ENCODE data around the gene HMG20A.
A peak's percentile ranks its signal among the peaks of the same experiment; 100 is the strongest.
"Not testable (repeated sequence)": the region's sequence is repeated elsewhere in the genome, so short reads cannot be mapped to it uniquely, and the experiment has no call there.

Gene HMG20A

GRCh38 chr15:77409259-77410156 is 11.2 kb upstream of the HMG20A start:
- DNase-seq (ENCODE audit: low spot score) = peak; percentile 18

DNA sequence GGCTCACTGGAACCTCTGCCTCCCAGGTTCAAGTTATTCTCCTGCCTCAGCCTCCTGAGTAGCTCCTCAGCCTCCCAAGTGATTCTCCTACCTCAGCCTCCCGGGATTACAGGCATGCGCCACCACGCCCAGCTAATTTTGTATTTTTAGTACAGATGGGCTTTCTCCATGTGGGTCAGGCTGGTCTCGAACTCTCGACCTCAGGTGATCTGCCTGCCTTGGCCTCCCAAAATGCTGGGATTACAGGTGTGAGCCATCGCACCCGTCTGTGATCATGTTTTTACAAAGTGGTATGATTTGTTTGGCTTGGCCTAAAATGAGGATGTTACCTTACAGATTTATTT is 10.6 kb upstream of the HMG20A start:
- not testable (repeated sequence) for DNase-seq (ENCODE audit: low spot score)

DNA sequence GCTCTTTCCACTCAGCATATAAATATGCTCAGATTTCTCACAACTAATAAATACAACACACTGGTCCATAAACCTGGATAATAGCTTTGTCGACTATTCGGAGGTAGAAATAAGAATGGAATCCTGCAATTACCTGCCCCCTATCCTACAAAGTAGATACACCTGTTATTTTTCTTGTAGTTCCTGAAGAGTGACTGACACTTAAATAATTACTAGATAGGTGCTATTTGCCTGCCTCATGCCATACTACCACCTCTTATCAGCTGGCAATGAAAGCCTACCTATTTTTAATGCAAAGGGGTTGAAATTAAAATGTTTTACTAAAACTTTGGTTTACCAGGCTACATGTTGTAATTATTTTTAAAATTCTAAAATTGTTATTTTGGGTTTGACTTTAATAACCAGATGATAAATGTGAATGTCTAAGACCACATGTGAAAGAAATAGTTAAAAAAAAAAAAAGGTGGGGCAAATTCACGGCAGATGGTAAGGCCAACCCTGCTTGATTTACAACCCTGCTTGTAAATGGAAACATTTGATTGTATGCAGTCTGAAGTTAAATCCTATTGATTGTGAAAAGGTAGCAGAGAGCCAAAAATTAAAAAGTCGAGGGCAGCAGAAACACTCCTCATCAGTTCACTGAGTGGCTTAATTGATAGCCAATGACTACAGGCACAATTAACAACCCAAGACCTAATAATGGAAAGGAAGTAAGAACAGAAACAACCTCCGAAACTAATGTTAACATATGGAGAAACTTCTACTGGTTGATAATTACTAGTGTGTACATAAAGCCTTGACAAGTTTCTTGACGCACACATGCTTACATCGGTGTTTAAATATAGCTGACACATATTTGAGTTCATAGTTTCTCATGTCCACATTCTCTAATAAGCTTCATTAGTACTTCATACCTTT is 9.7 kb upstream of the HMG20A start:
- no peak for DNase-seq (ENCODE audit: low spot score)

DNA sequence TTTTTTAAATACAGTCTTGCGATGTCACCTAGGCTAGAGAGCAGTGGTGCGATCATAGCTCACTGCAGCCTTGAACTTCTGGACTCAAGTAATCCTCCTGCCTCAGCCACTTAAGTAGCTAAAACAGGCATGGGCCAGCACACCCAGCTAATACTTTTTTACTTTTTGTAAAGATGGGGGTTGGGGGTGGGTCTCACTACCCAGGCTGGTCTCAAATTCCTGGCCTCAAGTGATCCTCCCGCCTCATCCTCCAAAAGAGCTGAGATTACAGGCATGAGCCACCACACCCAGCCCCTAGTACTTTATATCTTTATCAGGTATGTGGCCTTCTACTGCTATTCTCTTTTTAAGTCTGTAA is 9.1 kb upstream of the HMG20A start:
- no peak for DNase-seq (ENCODE audit: low spot score)

DNA sequence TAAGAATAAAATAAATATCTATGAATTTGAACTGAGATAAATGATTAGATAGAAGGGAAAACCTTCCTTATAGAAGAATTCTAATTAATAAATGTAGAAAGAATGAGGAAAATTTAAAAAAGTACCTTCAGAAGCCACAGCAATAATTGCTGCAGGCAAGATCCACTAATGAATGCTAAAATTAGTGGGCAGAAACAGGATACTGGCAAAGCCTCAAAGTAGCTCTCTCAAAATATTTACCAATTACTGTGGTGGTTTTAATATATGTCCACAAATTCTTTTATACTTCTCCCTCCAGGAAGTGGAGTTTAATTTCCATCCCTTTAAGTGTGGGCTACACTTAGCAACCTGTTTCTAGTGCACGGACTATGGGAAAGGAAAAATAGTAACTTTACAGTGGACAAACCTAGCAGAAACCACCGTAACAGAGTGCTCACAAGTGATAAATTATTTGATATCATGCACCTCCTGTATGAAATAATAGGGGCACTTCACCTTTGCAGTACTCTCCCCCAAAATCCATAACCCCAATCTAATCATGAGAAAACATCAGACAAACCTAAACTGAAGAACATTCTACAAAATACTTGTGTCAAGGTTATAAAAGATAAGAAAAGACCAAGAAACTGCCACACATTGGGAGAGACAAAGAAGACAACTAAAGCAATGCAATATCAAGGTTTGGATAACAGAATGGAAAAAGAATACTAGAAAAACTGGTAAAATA is 7.6 kb upstream of the HMG20A start:
- no peak for DNase-seq (ENCODE audit: low spot score)

GRCh38 chr15:77413699-77414349 is 6.9 kb upstream of the HMG20A start:
- no peak for DNase-seq (ENCODE audit: low spot score)

GRCh38 chr15:77414789-77415442 is 5.8 kb upstream of the HMG20A start:
- DNase-seq (ENCODE audit: low spot score) = no peak

- DNase-seq (ENCODE audit: low spot score) = no peak
These were observed 5.1 kb upstream of the HMG20A start for GRCh38 chr15:77415450-77416147.

GRCh38 chr15:77416148-77416455 is 4.6 kb upstream of the HMG20A start:
- DNase-seq (ENCODE audit: low spot score) = no peak

DNA sequence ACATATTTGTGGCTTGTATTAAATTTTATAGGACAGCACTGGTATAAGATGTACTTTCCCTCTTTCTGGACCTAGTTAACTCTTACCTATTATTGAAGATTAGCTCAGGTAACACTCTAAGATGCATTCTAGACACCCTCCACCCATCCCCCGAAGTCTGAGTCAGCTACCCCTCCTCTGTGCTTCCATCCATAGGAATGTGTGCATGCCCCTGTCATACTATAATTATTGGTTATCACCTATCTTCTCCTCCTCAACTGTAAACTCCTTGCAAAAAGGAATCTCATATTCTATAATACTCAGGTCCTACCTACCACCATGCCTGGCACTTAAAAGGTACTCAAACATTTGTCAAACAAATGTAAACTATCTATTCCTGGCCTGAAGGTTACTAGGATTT is 3.7 kb upstream of the HMG20A start:
- no peak for DNase-seq (ENCODE audit: low spot score)

GRCh38 chr15:77417602-77418001 is 3.1 kb upstream of the HMG20A start:
- DNase-seq (ENCODE audit: low spot score) = no peak

DNA sequence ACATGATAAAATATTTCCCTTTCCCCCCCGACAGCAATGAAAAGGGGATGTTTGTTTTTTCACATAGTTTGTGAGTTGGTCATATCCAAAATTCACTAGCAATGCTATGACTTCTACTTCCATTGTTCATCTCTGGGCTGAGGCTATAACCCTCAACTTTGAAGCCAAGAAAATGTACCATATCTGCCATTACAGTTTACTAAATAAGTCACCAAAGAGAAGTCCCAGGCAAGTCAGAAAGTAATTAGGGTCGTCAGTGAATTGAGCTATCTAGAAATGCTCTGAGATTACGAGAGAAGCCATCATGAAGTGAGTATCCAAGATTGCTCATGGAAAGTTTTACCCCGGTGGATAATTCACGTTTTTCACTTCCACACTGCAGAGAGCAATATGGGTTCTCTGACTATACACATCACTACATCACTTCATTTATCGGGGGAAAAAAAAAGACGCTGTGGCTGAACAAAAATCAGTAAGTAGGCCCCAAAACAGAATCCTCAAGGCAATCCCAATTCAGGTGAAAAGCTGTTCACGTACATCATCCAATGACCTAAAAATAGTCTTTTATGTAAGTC is 2.2 kb upstream of the HMG20A start:
- DNase-seq (ENCODE audit: low spot score) = no peak

DNA sequence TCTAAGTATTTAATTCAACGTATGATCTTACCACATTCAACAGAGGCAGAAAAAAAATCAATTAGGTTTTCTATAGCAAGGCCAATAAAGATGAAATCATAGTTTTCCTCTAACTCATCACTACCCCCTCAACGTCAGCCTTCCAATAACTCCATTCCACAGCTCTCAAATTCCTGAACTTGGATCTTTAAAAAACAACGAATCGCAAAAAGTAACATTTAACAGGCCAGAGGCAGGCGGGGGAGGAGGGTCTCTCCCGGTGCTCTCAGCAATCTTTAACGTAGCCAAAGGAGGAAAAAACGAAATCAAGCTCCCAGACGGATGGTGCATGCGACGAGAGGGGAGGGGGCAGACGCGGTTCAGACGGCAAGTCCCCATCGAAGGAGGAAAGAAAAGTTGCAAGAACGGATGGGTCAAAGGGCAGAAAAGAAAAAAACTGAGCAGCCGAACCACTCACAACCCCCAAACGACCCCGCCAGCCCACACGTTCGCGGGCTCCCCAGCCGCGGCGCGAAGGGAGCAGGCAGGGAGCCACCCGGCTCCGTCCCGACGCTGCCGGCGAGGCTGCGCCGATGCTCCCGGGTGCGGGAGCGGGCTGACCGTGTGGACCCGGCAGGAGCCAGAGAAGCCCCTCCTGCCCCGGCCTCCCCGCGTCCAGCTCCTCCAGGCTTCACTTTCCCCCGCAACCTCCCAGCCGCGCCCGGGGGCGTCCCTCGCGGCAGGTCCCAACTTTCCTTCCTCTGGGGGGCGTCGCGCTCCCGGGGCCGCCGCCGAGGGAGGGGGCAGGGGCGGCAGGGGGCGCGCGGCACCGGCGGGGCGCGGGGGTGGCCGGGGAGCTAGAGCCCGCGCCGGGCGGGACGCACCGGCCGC is 1.5 kb upstream of the HMG20A start:
- DNase-seq (ENCODE audit: low spot score) = no peak

- DNase-seq (ENCODE audit: low spot score) = peak; percentile 99
These were observed 665 bp upstream of the HMG20A start, which contains the start of gene PEAK1 for GRCh38 chr15:77419836-77420609. TSS of gene PEAK1 (minus strand) at chr15:77420104. CDS start at chr15:77181926, 238,178 bp downstream.

GRCh38 chr15:77421370-77421700 is 647 bp downstream of the HMG20A start:
- no peak for DNase-seq (ENCODE audit: low spot score)

DNA sequence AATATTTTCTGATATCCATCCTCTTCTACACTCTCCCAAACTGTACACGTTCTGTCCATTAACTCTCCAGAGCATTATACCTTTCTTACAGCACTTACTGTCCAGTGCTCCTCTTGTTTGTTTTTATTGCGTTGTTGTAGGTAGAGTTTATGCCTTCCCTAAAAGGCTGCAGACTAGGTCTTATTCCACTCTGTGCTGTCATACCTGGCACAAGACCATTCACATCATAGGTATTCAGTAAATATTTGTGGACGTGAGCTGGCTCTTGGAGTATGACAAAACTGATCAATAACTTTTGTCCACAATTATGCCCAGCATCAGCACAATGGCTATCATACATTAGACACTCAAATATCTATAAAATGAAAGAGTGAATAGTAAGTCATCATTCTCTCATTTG is 4.4 kb downstream of the HMG20A start:
- DNase-seq (ENCODE audit: low spot score) = no peak

DNA sequence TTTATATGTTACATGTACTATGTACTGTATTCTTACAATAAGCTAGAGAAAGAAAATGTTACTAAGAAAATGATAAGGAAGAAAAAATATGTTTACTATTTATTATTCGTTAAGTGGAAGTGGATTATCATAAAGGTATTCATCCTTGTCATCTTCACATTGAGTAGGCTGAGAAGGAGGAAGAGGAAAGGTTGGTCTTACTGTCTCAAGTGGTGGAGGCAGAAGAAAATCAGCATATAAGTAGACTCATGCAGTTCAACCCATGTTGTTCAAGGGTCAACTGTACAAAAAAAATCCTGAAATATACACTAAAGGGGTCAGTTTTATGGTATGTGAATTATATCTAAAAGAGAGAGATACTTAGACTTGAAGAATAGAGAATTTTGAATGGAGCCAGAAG is 5.7 kb downstream of the HMG20A start:
- DNase-seq (ENCODE audit: low spot score) = no peak

DNA sequence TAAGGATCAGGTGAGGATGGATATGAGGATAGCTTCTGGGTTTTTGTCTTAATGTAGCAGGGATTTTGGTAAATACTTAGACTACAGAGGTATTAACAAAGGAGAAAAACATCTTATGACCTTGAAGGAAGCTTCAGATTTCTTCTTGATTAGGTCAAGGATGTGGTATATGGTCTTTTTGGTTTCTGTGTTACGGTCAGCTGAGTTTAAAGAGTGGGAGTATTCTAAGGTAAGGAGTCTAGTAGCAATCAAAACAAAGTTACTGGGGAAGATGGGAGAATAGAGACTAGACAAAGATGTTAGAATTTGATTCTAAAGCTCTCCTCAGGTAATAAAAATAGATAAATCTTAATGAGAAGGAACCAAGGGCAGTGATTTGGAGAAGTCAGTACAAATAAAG is 6.2 kb downstream of the HMG20A start:
- no peak for DNase-seq (ENCODE audit: low spot score)

GRCh38 chr15:77430213-77430612 is 9.5 kb downstream of the HMG20A start:
- DNase-seq (ENCODE audit: low spot score) = no peak
